Measurements from ENCODE around the gene CEBPZ.
"Not testable (repeated sequence)": the region's sequence is repeated elsewhere in the genome, so short reads cannot be mapped to it uniquely, and the experiment has no call there.

CEBPZ gene

DNA sequence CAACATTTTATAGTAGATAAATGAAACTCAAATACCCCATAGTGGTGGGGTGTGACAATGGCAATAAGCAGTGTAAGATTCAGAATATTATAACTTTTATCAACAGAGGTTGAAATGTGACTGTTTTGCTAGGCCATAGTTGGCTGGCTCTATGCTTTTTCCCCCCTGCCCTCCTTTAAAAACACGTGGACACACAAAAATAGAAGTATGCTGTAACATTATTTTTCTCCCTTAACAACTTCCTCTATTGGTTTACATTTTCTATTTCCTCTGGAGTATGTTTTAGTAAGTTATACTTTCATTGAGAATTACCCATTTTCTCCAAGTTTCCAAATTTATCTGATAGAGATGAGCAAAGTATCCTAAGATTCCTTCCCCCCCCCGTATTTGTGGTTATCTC, 31.1 kb upstream of the CEBPZ start:
- FAIRE-seq = peak; percentile 58
- no peak for TF ChIP-seq TAF1 (IDR thresholded peaks at IDR 0.05; ENCODE audit: low read depth, low read length)
- no peak for TF ChIP-seq PAX5 (IDR thresholded peaks at IDR 0.05; ENCODE audit: insufficient read depth, low read length, severe bottlenecking)
- TF ChIP-seq POLR2A (IDR thresholded peaks at IDR 0.05; ENCODE audit: low read depth, low read length) = no peak
- no peak for TF ChIP-seq SPI1 (IDR thresholded peaks at IDR 0.05; ENCODE audit: low read depth, low read length)
- TF ChIP-seq POLR2AphosphoS5 (IDR thresholded peaks at IDR 0.05; ENCODE audit: low read depth, low read length) = no peak
- no peak for TF ChIP-seq POU2F2 (IDR thresholded peaks at IDR 0.05; ENCODE audit: low read depth, low read length)
- DNase-seq (ENCODE audit: insufficient read length, low spot score) = no peak

DNA sequence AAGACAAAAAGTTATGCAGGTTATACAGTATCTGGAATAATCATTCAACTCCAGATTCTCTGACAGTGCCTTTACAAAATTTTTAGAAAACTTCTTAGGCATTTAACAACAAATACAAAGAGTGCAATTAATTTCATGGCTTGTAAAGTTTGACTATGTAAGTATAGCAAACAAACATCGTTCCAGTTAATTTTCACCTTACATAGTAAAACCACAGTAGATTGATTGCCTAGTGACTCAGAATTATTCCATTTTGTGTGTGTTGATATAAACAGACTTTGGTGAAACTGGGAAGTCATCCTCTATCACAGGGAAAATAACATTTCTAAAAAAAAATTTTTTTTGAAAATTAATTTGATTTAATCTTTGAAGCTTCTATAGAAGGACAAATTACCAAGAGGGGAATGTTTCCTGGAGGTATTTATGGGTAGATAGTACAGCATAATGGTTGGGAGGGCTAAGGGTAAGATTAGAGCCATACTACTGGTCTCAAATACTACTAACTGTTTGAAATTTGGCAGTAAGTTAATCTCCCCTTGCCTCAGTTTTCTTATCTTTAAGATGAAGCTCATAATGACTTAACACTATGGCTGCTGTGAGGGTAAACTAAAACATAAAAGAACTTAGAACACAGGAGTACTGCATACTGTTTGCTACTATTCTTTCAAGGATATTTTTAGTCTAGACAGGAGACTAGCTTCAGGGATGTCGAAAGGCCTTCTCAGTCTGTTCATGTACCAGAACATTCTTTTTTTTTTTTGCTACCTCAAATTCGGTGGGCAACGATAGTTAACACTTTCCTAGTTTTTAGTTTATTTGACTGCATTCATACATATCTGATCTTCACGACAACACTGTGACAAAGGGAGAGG, 19.7 kb upstream of the CEBPZ start:
- no peak for FAIRE-seq
- TF ChIP-seq TAF1 (IDR thresholded peaks at IDR 0.05; ENCODE audit: low read depth, low read length) = no peak
- TF ChIP-seq POU2F2 (IDR thresholded peaks at IDR 0.05; ENCODE audit: low read depth, low read length) = no peak
- no peak for DNase-seq (ENCODE audit: insufficient read length, low spot score)

DNA sequence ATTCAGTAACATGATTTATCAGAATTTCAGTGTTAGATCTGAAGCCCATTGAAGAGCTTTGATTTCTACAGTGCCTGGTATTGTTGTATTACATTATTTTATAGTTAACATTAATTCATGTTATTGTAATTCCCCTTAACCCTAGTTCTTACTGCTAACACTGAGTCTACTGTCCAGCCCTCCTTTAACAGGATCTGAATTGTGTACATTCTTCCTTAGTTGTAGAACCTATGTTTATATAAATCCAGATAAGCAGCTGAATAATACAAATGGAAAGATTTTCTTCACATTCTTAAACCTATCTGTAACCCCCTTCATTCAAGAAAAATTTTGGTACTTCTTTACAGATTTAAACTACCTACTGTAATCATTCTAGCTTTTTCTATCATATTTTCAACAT, 14.8 kb upstream of the CEBPZ start:
- no peak for FAIRE-seq
- no peak for TF ChIP-seq SPI1 (IDR thresholded peaks at IDR 0.05; ENCODE audit: low read depth, low read length)
- TF ChIP-seq PAX5 (IDR thresholded peaks at IDR 0.05; ENCODE audit: insufficient read depth, low read length, severe bottlenecking) = no peak
- no peak for TF ChIP-seq TAF1 (IDR thresholded peaks at IDR 0.05; ENCODE audit: low read depth, low read length)
- TF ChIP-seq POLR2A (IDR thresholded peaks at IDR 0.05; ENCODE audit: low read depth, low read length) = no peak
- no peak for TF ChIP-seq POLR2AphosphoS5 (IDR thresholded peaks at IDR 0.05; ENCODE audit: low read depth, low read length)
- no peak for TF ChIP-seq POU2F2 (IDR thresholded peaks at IDR 0.05; ENCODE audit: low read depth, low read length)
- no peak for DNase-seq (ENCODE audit: insufficient read length, low spot score)

DNA sequence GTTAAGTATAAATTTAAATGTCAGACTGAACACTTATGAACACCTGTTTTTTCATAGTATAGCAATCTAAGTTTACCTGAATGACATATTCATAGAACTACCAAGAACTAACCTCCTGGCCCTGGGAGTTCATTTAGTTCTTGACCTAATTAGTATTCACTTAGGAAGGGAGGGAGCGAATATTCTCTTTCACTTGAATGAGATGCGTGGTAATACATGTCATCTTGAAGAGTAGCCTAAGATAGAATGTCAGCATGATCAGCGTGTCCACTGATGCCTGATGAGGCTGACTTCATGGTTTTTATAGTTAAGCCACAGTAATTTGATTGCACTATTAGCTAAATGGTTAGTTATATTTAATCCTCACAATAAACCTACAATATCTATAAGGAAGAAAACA, 13.4 kb upstream of the CEBPZ start:
- FAIRE-seq = peak; percentile 20
- no peak for TF ChIP-seq SPI1 (IDR thresholded peaks at IDR 0.05; ENCODE audit: low read depth, low read length)
- no peak for TF ChIP-seq POLR2AphosphoS5 (IDR thresholded peaks at IDR 0.05; ENCODE audit: low read depth, low read length)
- TF ChIP-seq POU2F2 (IDR thresholded peaks at IDR 0.05; ENCODE audit: low read depth, low read length) = no peak
- TF ChIP-seq TAF1 (IDR thresholded peaks at IDR 0.05; ENCODE audit: low read depth, low read length) = no peak
- TF ChIP-seq POLR2A (IDR thresholded peaks at IDR 0.05; ENCODE audit: low read depth, low read length) = no peak
- TF ChIP-seq PAX5 (IDR thresholded peaks at IDR 0.05; ENCODE audit: insufficient read depth, low read length, severe bottlenecking) = no peak
- no peak for DNase-seq (ENCODE audit: insufficient read length, low spot score)

DNA sequence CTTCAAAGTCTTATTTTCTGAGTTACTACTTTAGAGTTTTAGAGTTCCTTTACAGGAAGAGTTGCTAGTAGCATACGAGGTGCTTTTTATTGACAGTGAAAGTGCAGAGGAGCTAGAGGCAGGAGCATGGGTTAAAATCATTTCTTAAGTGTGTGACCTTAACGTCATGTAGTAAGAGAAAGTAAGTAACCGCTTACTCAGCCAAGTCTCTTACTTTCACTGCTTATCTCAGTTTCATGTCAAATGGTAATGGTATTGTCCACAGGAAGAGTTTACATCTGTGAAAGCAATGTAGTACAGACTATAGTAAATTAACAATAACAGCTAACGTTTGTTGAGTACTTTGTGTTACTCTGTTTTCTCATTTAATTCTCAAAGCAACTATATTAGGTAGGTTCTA, 12.6 kb upstream of the CEBPZ start:
- DNase-seq (ENCODE audit: insufficient read length, low spot score) (no peak), FAIRE-seq (peak; percentile 77)
- TF ChIP-seq POLR2AphosphoS5 (IDR thresholded peaks at IDR 0.05; ENCODE audit: low read depth, low read length) = no peak
- TF ChIP-seq SPI1 (IDR thresholded peaks at IDR 0.05; ENCODE audit: low read depth, low read length) = no peak
- no peak for TF ChIP-seq TAF1 (IDR thresholded peaks at IDR 0.05; ENCODE audit: low read depth, low read length)
- TF ChIP-seq POLR2A (IDR thresholded peaks at IDR 0.05; ENCODE audit: low read depth, low read length) = no peak
- TF ChIP-seq PAX5 (IDR thresholded peaks at IDR 0.05; ENCODE audit: insufficient read depth, low read length, severe bottlenecking) = no peak
- no peak for TF ChIP-seq POU2F2 (IDR thresholded peaks at IDR 0.05; ENCODE audit: low read depth, low read length)

DNA sequence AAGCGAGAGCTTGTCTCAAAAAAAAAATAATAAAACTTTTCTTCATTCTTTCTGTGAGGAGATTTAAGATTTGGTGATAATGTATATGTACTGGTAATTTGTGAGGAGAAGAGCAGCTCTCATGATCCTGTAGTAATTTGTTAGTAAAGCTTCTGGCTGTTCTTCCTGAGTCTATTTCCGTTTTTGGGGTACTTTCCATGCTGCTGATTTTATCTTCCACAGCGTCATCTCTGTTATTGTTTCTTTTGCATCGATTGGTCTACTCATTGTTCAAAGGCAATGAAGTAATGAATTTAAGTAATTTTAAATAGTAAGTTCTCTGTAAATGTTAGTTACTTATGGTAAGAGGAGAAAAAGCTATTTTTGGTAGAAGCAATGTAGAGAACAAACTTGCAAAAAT, 12.0 kb upstream of the CEBPZ start:
- TF ChIP-seq POLR2A (IDR thresholded peaks at IDR 0.05; ENCODE audit: low read depth, low read length) = no peak
- no peak for TF ChIP-seq PAX5 (IDR thresholded peaks at IDR 0.05; ENCODE audit: insufficient read depth, low read length, severe bottlenecking)
- TF ChIP-seq SPI1 (IDR thresholded peaks at IDR 0.05; ENCODE audit: low read depth, low read length) = no peak
- TF ChIP-seq POU2F2 (IDR thresholded peaks at IDR 0.05; ENCODE audit: low read depth, low read length) = no peak
- no peak for TF ChIP-seq POLR2AphosphoS5 (IDR thresholded peaks at IDR 0.05; ENCODE audit: low read depth, low read length)
- TF ChIP-seq TAF1 (IDR thresholded peaks at IDR 0.05; ENCODE audit: low read depth, low read length) = no peak
- FAIRE-seq = no peak
- no peak for DNase-seq (ENCODE audit: insufficient read length, low spot score)

DNA sequence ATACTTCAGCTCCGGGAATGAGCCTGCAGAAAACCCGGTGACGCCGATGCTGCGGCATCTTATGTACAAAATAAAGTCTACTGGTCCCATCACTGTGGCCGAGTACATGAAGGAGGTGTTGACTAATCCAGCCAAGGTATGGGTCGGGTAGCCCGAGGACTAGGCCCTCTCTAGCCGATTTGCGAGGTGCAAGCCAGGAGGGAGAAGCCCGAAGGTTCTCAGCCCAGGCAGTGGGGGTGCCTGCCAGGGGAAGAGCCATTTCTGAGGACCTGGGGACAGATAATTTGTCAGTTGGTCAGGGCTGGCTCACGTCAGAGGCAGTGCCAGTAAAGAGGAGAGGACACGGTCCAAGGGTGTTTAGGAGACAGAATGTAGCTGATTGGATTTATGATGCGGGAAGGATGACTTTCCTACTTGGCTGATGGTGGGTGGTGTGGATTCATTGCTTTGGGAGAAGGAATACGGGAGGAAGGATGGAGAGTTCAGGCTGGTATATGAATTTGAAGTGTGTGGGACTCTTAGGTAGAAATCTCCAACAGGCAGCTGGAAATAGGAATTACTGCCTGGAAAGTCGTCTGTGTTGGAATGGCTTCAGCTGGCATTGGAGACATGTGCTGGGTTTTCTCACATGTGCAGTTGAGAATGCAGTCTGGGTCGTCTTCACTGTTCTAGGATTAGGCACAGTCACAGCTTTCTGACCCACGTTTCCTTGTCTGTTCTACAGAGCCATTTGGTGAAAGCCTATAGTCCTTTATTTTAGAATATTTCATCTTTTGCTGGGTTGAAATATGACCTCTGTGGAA, 936 bp upstream of the CEBPZ start:
- FAIRE-seq = no peak
- DNase-seq (ENCODE audit: insufficient read length, low spot score) = no peak
- TF ChIP-seq POLR2AphosphoS5 (IDR thresholded peaks at IDR 0.05; ENCODE audit: low read depth, low read length) = no peak
- no peak for TF ChIP-seq POLR2A (IDR thresholded peaks at IDR 0.05; ENCODE audit: low read depth, low read length)
- no peak for TF ChIP-seq SPI1 (IDR thresholded peaks at IDR 0.05; ENCODE audit: low read depth, low read length)
- TF ChIP-seq TAF1 (IDR thresholded peaks at IDR 0.05; ENCODE audit: low read depth, low read length) = no peak
- no peak for TF ChIP-seq POU2F2 (IDR thresholded peaks at IDR 0.05; ENCODE audit: low read depth, low read length)
- TF ChIP-seq PAX5 (IDR thresholded peaks at IDR 0.05; ENCODE audit: insufficient read depth, low read length, severe bottlenecking) = no peak

DNA sequence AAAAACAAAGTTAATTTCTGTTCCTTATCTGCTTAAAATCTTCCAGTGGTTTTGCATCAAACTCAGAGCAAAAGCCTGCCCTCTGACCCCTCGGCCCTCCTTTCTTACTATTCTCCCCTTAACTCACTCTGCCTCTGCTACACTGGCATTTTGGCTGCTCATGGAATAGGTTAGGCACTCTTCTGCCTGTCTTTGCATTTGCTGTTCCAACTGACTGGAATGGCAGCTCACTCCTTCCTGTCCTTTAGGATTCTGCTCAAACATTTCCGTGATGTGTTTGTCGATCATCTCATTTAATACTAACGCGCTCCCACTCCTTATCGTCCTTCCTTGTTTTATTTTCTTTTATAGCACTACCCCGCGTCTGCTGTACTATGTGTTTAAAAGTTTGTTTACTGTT, 815 bp downstream of the CEBPZ start:
- FAIRE-seq (peak; percentile 13), DNase-seq (ENCODE audit: insufficient read length, low spot score) (no peak)
- TF ChIP-seq TAF1 (IDR thresholded peaks at IDR 0.05; ENCODE audit: low read depth, low read length) = no peak
- TF ChIP-seq POLR2AphosphoS5 (IDR thresholded peaks at IDR 0.05; ENCODE audit: low read depth, low read length) = no peak
- no peak for TF ChIP-seq POU2F2 (IDR thresholded peaks at IDR 0.05; ENCODE audit: low read depth, low read length)

DNA sequence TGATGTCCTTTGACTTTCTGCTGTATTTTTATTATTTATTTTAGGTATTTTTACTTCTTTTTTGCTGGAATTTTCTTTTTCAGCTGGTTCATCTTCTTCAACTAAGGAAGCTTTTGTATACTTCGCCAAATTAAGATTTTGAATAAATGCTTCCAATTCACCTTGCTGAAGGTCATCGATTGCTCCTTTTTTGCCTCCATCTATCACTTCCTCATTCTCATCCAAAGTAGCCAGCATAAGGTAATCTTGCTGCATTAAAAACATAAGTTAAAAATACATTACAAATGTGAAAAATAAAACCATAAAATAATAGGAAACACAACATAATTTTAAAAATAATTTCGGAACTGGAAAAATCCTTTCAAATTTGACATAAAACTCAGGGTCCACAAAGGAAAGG, 2.6 kb downstream of the CEBPZ start:
- FAIRE-seq = no peak

DNA sequence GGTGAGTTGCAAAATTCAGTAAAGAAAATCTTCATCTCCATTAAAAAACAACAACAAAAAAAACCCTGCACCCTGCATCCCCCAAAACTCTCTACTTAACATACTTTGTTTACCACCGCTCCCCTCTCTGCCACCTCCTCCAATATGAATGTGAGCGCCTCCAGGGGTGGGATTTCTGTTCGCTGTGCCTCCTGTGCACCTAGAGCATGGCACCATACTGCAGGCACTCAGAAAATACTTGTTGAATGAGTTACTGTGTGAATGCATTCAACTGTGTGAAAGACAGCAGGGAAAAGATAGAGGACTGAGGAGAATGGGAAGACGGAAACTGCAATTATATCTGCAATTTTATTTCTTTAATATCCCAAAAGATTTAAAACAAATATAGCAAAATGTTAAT, 4.5 kb downstream of the CEBPZ start:
- DNase-seq (ENCODE audit: insufficient read length, low spot score) (no peak), FAIRE-seq (no peak)
- TF ChIP-seq TAF1 (IDR thresholded peaks at IDR 0.05; ENCODE audit: low read depth, low read length) = no peak
- TF ChIP-seq POLR2AphosphoS5 (IDR thresholded peaks at IDR 0.05; ENCODE audit: low read depth, low read length) = no peak
- no peak for TF ChIP-seq POLR2A (IDR thresholded peaks at IDR 0.05; ENCODE audit: low read depth, low read length)
- no peak for TF ChIP-seq PAX5 (IDR thresholded peaks at IDR 0.05; ENCODE audit: insufficient read depth, low read length, severe bottlenecking)
- TF ChIP-seq SPI1 (IDR thresholded peaks at IDR 0.05; ENCODE audit: low read depth, low read length) = no peak
- no peak for TF ChIP-seq POU2F2 (IDR thresholded peaks at IDR 0.05; ENCODE audit: low read depth, low read length)

More for the DNA sequence above, 2.6 kb downstream of the CEBPZ start:
- TF ChIP-seq SPI1 (IDR thresholded peaks at IDR 0.05; ENCODE audit: low read depth, low read length) = peak; percentile 69
- TF ChIP-seq TAF1 (IDR thresholded peaks at IDR 0.05; ENCODE audit: low read depth, low read length) = no peak
- DNase-seq (ENCODE audit: insufficient read length, low spot score) = no peak

DNA sequence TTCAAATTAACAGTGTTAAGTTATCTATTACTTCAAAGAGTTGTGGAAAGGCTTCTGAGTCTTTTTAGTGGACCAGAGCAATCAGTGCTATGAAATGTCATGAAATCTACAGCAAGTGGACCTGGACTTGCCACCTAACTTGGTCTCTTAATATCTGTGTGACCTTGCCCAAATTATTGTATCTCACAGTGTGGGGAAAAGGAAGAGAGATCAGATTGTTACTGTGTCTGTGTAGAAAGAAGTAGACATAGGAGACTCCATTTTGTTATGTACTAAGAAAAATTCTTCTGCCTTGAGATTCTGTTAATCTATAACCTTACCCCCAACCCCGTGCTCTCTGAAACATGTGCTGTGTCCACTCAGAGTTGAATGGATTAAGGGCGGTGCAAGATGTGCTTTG, 6.3 kb downstream of the CEBPZ start:
- not testable (repeated sequence) for DNase-seq (ENCODE audit: insufficient read length, low spot score); FAIRE-seq
